K562 (cell line): ENCODE measurements around the gene NSG2. TPM values are rescaled to one million over a fixed set of nuclear protein-coding genes. Genes with fewer than 3 reads are reported as not detected.

Source experiments
- ATAC-seq: fragments of 200-7000 bp; cut with Tn5 transposase; 3 replicates; pipeline ENCODE4 v1.9.1; 2020; ENCODE audit warnings: moderate library complexity
- BruUV-seq: library from RNA; stranded (reverse); fragments of 400-500 nt; replicated peaks from 2 replicates; lab custom pipeline; 2021; lab: Mats Ljungman, UMichigan
- CTCF ChIA-PET: fragments of 300-600 bp; formaldehyde crosslinking; extraction: SDS; loops from one replicate; lab custom pipeline; 2021; ENCODE audit warnings: low intra/inter-chr PET ratio; lab: Yijun Ruan, JAX
- POLR2A ChIA-PET: fragments of 300-600, 350-650 bp; sonication (Branson Sonifier 250); formaldehyde crosslinking; extraction: SDS; loops from one replicate; lab custom pipeline; 2021; ENCODE audit warnings: antibody characterized with exemption, inconsistent platforms; lab: Yijun Ruan, JAX
- DNase-seq, 4 experiments: peaks; one replicate each; pipeline versions ENCODE4 v3.0.0 to v3.0.0-alpha.2; 2011 to 2018; ENCODE audit warnings: low spot score in 3 of 4, mixed read lengths in 3 of 4; ENCODE audit errors: extremely low read depth in 1 of 4
- FAIRE-seq: peaks from 2 replicates; lab custom pipeline; 2011; peaks lifted over from hg19 to GRCh38; lab: Jason Lieb, UNC
- H2AFZ ChIP-seq: 2 replicates; pipeline ENCODE4 v1.6.0; 2011; ENCODE audit warnings: low read depth, low read length, control low read depth, inconsistent platforms
- H3K27ac ChIP-seq: fragments of 200-600 bp; 3 replicates; pipeline ENCODE4 v1.8.0; 2011; ENCODE audit warnings: low read depth, mild to moderate bottlenecking, control low read depth, inconsistent platforms, low read length, moderate library complexity, mixed read lengths; ENCODE audit errors: extremely low read depth
- H3K27me3 ChIP-seq, 2 experiments: fragments of 300-600 bp in 1 of 2; 2 replicates in 1 of 2; 3 replicates in 1 of 2; pipeline versions ENCODE4 v1.6.0 to v1.8.0; 2011; ENCODE audit warnings: inconsistent platforms in 2 of 2, low read length in 2 of 2, mild to moderate bottlenecking in 1 of 2, mixed read lengths in 1 of 2, moderate library complexity in 1 of 2; ENCODE audit not compliant: control insufficient read depth in 2 of 2, insufficient read depth in 2 of 2
- H3K36me3 ChIP-seq: fragments of 300-600 bp; 3 replicates; pipeline ENCODE4 v1.8.0; 2011; ENCODE audit warnings: mild to moderate bottlenecking, low read length, inconsistent platforms; ENCODE audit not compliant: control insufficient read depth, insufficient read depth
- H3K4me1 ChIP-seq, 2 experiments: fragments of 200-600 bp in 1 of 2; replicated peaks in 1 of 2; 2 replicates in 1 of 2; 3 replicates in 1 of 2; pipeline versions ENCODE4 v1.5.1 to v1.8.0; 2011; ENCODE audit warnings: inconsistent platforms in 2 of 2, low read length in 2 of 2, mild to moderate bottlenecking in 1 of 2, mixed read lengths in 1 of 2, moderate library complexity in 1 of 2; ENCODE audit not compliant: control insufficient read depth in 2 of 2, insufficient read depth in 2 of 2
- H3K4me2 ChIP-seq: 2 replicates; pipeline ENCODE4 v1.6.1; 2011; ENCODE audit warnings: low read length, control low read depth, inconsistent platforms, mixed read lengths; ENCODE audit not compliant: insufficient read depth
- H3K4me3 ChIP-seq: fragments of 200-600 bp; sonication (generic), shearing (Covaris generic); 2 replicates; pipeline ENCODE4 v1.5.1; 2016; ENCODE audit warnings: control low read depth, inconsistent platforms
- H3K79me2 ChIP-seq: fragments of 200-600 bp; 3 replicates; pipeline ENCODE4 v1.8.0; 2011; ENCODE audit warnings: low read length, inconsistent platforms; ENCODE audit not compliant: control insufficient read depth, insufficient read depth
- H3K9ac ChIP-seq, 2 experiments: 2 replicates each; pipeline versions ENCODE4 v1.6.0 to v1.6.1; 2011; ENCODE audit warnings: low read depth in 2 of 2, low read length in 2 of 2, control low read depth in 1 of 2, inconsistent platforms in 1 of 2, mild to moderate bottlenecking in 1 of 2, mixed read lengths in 1 of 2; ENCODE audit not compliant: insufficient read depth in 1 of 2
- H3K9me1 ChIP-seq: one replicate; pipeline ENCODE4 v1.6.0; 2011; ENCODE audit warnings: inconsistent platforms, mild to moderate bottlenecking, low read length, moderate library complexity; ENCODE audit not compliant: control insufficient read depth, insufficient read depth
- H3K9me3 ChIP-seq: replicated peaks from 2 replicates; pipeline ENCODE4 v1.5.1; 2011; ENCODE audit warnings: low read depth, low read length, inconsistent platforms; ENCODE audit not compliant: control insufficient read depth, insufficient read depth
- H4K20me1 ChIP-seq: replicated peaks from 2 replicates; pipeline ENCODE4 v1.6.1; 2011; ENCODE audit warnings: low read length, inconsistent platforms, mixed read lengths; ENCODE audit not compliant: control insufficient read depth, insufficient read depth
- DNMT1 ChIP-seq: fragments of 450-650 bp; IDR thresholded peaks from 2 replicates; pipeline ENCODE4 v1.6.1; 2016; ENCODE audit warnings: antibody characterized with exemption, mild to moderate bottlenecking
- EP300 ChIP-seq: IDR thresholded peaks from 2 replicates; pipeline ENCODE4 v1.6.1; 2012; ENCODE audit warnings: low read length, improper control_type of control experiment
- NFIX ChIP-seq: fragments of 250-450 bp; sonication (Bioruptor Pico); IDR thresholded peaks from 2 replicates; pipeline ENCODE4 v1.4.0; 2020; ENCODE audit warnings: low read depth, mild to moderate bottlenecking, moderate library complexity
- PTBP1 ChIP-seq: fragments of 200-400 bp; formaldehyde crosslinking; IDR thresholded peaks from 2 replicates; pipeline ENCODE4 v1.6.1; 2017; ENCODE audit warnings: low read depth, low read length
- PYGO2 ChIP-seq: fragments of 450-650 bp; IDR thresholded peaks from 2 replicates; pipeline ENCODE4 v1.6.1; 2016; ENCODE audit warnings: mild to moderate bottlenecking, missing genetic modification characterization, moderate library complexity, missing compliant biosample characterization
- SRF ChIP-seq, 2 experiments: fragments of 250-450, 450-650 bp in 1 of 2; sonication (Bioruptor Pico) in 1 of 2; sonication (generic) in 1 of 2; formaldehyde crosslinking; IDR thresholded peaks; 2 replicates each; pipeline versions ENCODE4 v1.5.0 to v1.5.1; 2020 to 2022; ENCODE audit warnings: mild to moderate bottlenecking in 1 of 2, missing genetic modification reagents in 1 of 2
- SRSF9 ChIP-seq: fragments of 200-400 bp; formaldehyde crosslinking; IDR thresholded peaks from 2 replicates; pipeline ENCODE4 v1.6.1; 2017; ENCODE audit warnings: low read depth, low read length, borderline replicate concordance
- ZNF217 ChIP-seq: sonication (generic); formaldehyde crosslinking; IDR thresholded peaks from 2 replicates; pipeline ENCODE4 v1.8.0; 2022; ENCODE audit warnings: mild to moderate bottlenecking, missing genetic modification reagents
- ZNF445 ChIP-seq: fragments of 250-450 bp; sonication (Bioruptor Pico); IDR thresholded peaks from 2 replicates; pipeline ENCODE4 v1.4.0; 2020; ENCODE audit warnings: low read depth, mild to moderate bottlenecking, moderate library complexity
- WGBS: fragments of 100-300 bp; shearing (Covaris generic); methylation state at CpG from one replicate; pipeline ENCODE4 v1.1.6; 2016; ENCODE audit warnings: low coverage, mixed read lengths; ENCODE audit not compliant: insufficient coverage; ENCODE audit errors: missing lambda C conversion rate; 5-methylcytosine and 5-hydroxymethylcytosine counted together
- in situ Hi-C: fragments of 300-500 bp; cut with MboI; formaldehyde crosslinking; loops from 4 replicates; pipeline ENCODE4 v1.15.0; 2018; ENCODE audit warnings: inconsistent platforms, mixed read lengths
- intact Hi-C: fragments of 100-400 bp; cut with micrococcal nuclease; formaldehyde crosslinking; loops from 2 replicates; pipeline ENCODE4 v1.14.2; 2022
- polyA plus RNA-seq, 8 experiments: library from polyadenylated mRNA; depleted of rRNA in 4 of 8; stranded (reverse) in 5 of 8; unstranded in 3 of 8; fragments of >200 nt; fragmentation: Nextera tagmentation in 2 of 8; fragmentation: Illumina TruSeq in 1 of 8; extraction: Ambion mirVana in 2 of 8; extraction: Trizol in 1 of 8; gene quantifications; 2 replicates each; pipeline versions ENCODE4 v1.2.1 to v1.2.3, GENCODE V29; 2011 to 2014; ENCODE audit warnings: inconsistent platforms in 1 of 8, missing spikeins in 1 of 8
- total RNA-seq, 7 experiments: library from RNA; depleted of rRNA in 6 of 7; stranded (reverse); fragments of >200 nt in 6 of 7; fragmentation: Illumina TruSeq in 2 of 7; extraction: Trizol in 2 of 7; gene quantifications; 2 replicates each; pipeline versions ENCODE4 v1.2.1 to v1.2.3, GENCODE V29; 2011 to 2021; ENCODE audit warnings: low replicate concordance in 1 of 7

Gene NSG2
- total and polyA plus RNA-seq, 9 of the 15 experiments (the other 6 are each of a cell fraction or from before 2014, with no cell fraction given) = not detected

DNA sequence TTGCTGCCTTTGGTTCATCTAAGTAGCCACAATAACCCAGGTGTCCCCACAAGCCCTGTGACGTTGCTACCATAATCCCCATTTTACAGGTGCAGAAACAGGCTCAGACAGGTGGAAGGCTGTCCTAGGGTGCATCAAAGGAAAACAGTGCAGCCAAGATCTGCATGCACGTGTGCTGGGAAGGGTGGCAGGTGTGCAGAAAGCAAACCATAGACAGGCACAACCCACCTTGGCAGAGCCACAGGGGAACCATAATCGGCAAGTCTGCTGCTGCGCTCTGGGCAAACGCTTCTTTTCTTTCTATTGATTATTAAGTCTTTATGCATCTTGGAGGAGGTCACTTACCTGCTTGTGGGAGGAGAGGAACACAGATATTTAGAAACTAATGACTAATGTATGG lies 7.1 kb downstream of the NSG2 start:
- Histone ChIP-seq H3K79me2 (no peaks in the 10 kb centered on the region), H3K9me1 (no peaks in the 10 kb centered on the region), H4K20me1 (peaks cover 3% of the 10 kb centered on the region; the same call in 1 of the 2 replicates), H3K4me2 (no peak overlapping the region), H3K4me3 (no peak overlapping the region), H2AFZ (no peak overlapping the region), H3K27me3 (peaks cover 0 to 4% of the 10 kb centered on the region in 2 experiments; a peak in 2 of 5 replicates), H3K27ac (no peak overlapping the region), H3K9me3 (no peaks in the 10 kb centered on the region), H3K36me3 (no peaks in the 10 kb centered on the region), H3K9ac (no peak overlapping the region), H3K4me1 (no peaks in the 10 kb centered on the region)
- DNase-seq (no peak), FAIRE-seq (no peak), ATAC-seq (no peak)
- POLR2A ChIA-PET = no interaction called here
- intact Hi-C loops (no loop called here), in situ Hi-C loops (no loop called here)
- 0% methylated on average over 5 of the region's 5 CpGs for WGBS
- TF ChIP-seq NFIX (CRISPR knock-in tag) (no peak), PYGO2 (no peak), PTBP1 (no peak), EP300 (no peak), ZNF217 (CRISPR knock-in tag) (no peak), ZNF445 (CRISPR knock-in tag) (no peak), DNMT1 (no peak), SRF (CRISPR knock-in tag; IDR thresholded peaks at IDR 0.05) (no peak), SRSF9 (no peak)
- CTCF ChIA-PET = no interaction called here
- no TSS peak for BruUV-seq
